DOHH2 (cell line): ENCODE results near the gene TSPYL1.

Experiments used
- CTCF ChIP-seq: fragments of 200-600 bp; sonication (generic); IDR thresholded peaks from one replicate; pipeline ENCODE4 v1.5.1; 2014; ENCODE audit warnings: antibody characterized with exemption, mild to moderate bottlenecking, low read depth, low read length; ENCODE audit not compliant: poor library complexity, severe bottlenecking
- EZH2phosphoT487 ChIP-seq: fragments of 200-600 bp; sonication (generic); IDR thresholded peaks from 2 replicates; pipeline ENCODE4 v1.6.1; 2017; ENCODE audit warnings: borderline replicate concordance, mild to moderate bottlenecking, antibody characterized with exemption, low read length, moderate library complexity, mixed read lengths

DNA sequence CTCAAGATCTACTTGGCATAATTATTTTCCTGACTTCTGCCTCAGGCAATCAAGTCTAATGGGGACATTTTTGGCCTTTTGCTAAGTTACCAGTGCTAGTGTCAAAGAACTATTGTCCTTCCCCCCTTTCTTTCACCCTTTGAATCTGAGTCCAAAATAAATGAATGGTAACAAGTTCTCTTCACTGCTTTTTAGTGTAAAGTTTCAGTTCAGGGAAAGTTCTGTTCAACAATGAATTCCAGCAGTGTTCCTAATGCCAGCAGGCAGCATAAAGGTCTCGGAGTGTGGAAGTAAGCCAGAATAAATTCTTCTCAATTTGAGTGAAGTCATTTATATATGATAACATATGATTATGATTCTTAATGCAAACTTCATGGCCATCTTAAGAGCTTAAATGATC lies 20.8 kb upstream of the TSPYL1 start:
- TF ChIP-seq CTCF (no peak), EZH2phosphoT487 (no peak)
